AG04450 (cell line): ENCODE data around the gene DDX54. TPM values are rescaled to one million over a fixed set of nuclear protein-coding genes. Genes with fewer than 3 reads are reported as not detected.

Source experiments
- CTCF ChIA-PET: fragments of 300-600, 350-600 bp; formaldehyde crosslinking; extraction: SDS; loops from one replicate; lab custom pipeline; 2022; ENCODE audit warnings: antibody characterized with exemption, inconsistent platforms; lab: Charles Lee
- POLR2A ChIA-PET: fragments of 350-600 bp; formaldehyde crosslinking; extraction: SDS; loops from one replicate; lab custom pipeline; 2021; ENCODE audit warnings: antibody characterized with exemption, inconsistent platforms; lab: Yijun Ruan, JAX
- DNase-seq: peaks from one replicate; pipeline ENCODE4 v3.0.0-alpha.2; 2011; ENCODE audit warnings: low read depth, low spot score
- H3K27ac ChIP-seq: one replicate; pipeline ENCODE4 v1.5.1; 2012; ENCODE audit warnings: low read depth, low read length, control low read depth
- H3K27me3 ChIP-seq: one replicate; pipeline ENCODE4 v1.6.0; 2012; ENCODE audit warnings: low read length; ENCODE audit not compliant: control insufficient read depth, insufficient read depth
- H3K4me3 ChIP-seq: 2 replicates; pipeline ENCODE4 v1.5.1; 2011; ENCODE audit warnings: mild to moderate bottlenecking, low read depth, low read length, control low read depth
- H3K9me3 ChIP-seq: 2 replicates; pipeline ENCODE4 v1.5.1; 2012; ENCODE audit warnings: low read length; ENCODE audit not compliant: control insufficient read depth, insufficient read depth
- CTCF ChIP-seq: IDR thresholded peaks from 2 replicates; pipeline ENCODE4 v1.5.1; 2011; ENCODE audit warnings: low read depth, low read length, control low read depth, inconsistent platforms
- polyA plus RNA-seq: library from polyadenylated mRNA; depleted of rRNA; stranded (reverse); fragments of >200 nt; gene quantifications from 2 replicates; pipeline ENCODE4 v1.2.3, GENCODE V29; 2011

The DDX54 gene
- polyA plus RNA-seq, 1 experiment = 26.9 TPM

GRCh38 chr12:113133666-113134065 lies 51.6 kb downstream of the DDX54 start:
- no peaks in the 10 kb centered on the region for H3K9me3 ChIP-seq
- no peak for TF ChIP-seq CTCF
- DNase-seq = no peak
- POLR2A ChIA-PET = no interaction called here
- peaks cover 5% of the 10 kb centered on the region for H3K27me3 ChIP-seq
- no peak overlapping the region for H3K27ac ChIP-seq
- CTCF ChIA-PET = interaction anchor here (1.0 kb wide), 1 partner anchor 85 kb away, joined by 3 read pairs; no protein-coding TSS in a partner anchor
- H3K4me3 ChIP-seq = no peak overlapping the region

- Histone ChIP-seq H3K27me3 (peaks cover 8% of the 10 kb centered on the region), H3K9me3 (no peaks in the 10 kb centered on the region), H3K4me3 (no peak overlapping the region), H3K27ac (no peak overlapping the region)
- DNase-seq = no peak
- no peak for TF ChIP-seq CTCF
- POLR2A ChIA-PET = no interaction called here
- CTCF ChIA-PET = interaction anchor here (1.0 kb wide), 1 partner anchor 85 kb away, joined by 3 read pairs; no protein-coding TSS in a partner anchor
Observed at GRCh38 chr12:113133036-113133435, 52.2 kb downstream of the DDX54 start.

GRCh38 chr12:113131556-113131955 lies 53.7 kb downstream of the DDX54 start:
- no peak for TF ChIP-seq CTCF
- CTCF ChIA-PET = no interaction called here
- DNase-seq = no peak
- POLR2A ChIA-PET = no interaction called here
- Histone ChIP-seq H3K9me3 (no peaks in the 10 kb centered on the region), H3K4me3 (no peak overlapping the region), H3K27me3 (peaks cover 13% of the 10 kb centered on the region), H3K27ac (no peak overlapping the region)

GRCh38 chr12:113130457-113131135 lies 54.7 kb downstream of the DDX54 start:
- ChIA-PET POLR2A (no interaction called here), CTCF (interaction anchor here (0.6 to 0.9 kb wide), 2 partner anchors 295 to 616 kb away, joined by 3 to 5 read pairs; no protein-coding TSS in a partner anchor)
- Histone ChIP-seq H3K27me3 (peaks cover 13% of the 10 kb centered on the region), H3K9me3 (no peaks in the 10 kb centered on the region), H3K4me3 (no peak overlapping the region), H3K27ac (no peak overlapping the region)
- DNase-seq = no peak
- 0 out of 2 replicates have a peak, but pooled peaks have one; percentile 5 for TF ChIP-seq CTCF
